KG1 (cell line): ENCODE results near the gene TRDMT1.
A peak's percentile ranks its signal among the peaks of the same experiment; 100 is the strongest.

Experiments
- DNase-seq: peaks from one replicate; lab custom pipeline; 2025; lab: John Stamatoyannopoulos, UW

Gene TRDMT1

GRCh38 chr10:17229967-17230682, 28.7 kb upstream of the TRDMT1 start:
- peak; percentile 79 for DNase-seq

DNA sequence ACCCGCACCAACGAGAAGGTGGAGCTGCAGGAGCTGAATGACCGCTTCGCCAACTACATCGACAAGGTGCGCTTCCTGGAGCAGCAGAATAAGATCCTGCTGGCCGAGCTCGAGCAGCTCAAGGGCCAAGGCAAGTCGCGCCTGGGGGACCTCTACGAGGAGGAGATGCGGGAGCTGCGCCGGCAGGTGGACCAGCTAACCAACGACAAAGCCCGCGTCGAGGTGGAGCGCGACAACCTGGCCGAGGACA, 28.2 kb upstream of the TRDMT1 start:
- no peak for DNase-seq

DNA sequence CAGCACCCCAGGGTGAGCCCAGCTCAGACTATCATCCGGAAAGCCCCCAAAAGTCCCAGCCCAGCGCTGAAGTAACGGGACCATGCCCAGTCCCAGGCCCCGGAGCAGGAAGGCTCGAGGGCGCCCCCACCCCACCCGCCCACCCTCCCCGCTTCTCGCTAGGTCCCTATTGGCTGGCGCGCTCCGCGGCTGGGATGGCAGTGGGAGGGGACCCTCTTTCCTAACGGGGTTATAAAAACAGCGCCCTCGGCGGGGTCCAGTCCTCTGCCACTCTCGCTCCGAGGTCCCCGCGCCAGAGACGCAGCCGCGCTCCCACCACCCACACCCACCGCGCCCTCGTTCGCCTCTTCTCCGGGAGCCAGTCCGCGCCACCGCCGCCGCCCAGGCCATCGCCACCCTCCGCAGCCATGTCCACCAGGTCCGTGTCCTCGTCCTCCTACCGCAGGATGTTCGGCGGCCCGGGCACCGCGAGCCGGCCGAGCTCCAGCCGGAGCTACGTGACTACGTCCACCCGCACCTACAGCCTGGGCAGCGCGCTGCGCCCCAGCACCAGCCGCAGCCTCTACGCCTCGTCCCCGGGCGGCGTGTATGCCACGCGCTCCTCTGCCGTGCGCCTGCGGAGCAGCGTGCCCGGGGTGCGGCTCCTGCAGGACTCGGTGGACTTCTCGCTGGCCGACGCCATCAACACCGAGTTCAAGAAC, 27.7 kb upstream of the TRDMT1 start:
- DNase-seq = no peak

GRCh38 chr10:17228091-17229015, 26.9 kb upstream of the TRDMT1 start, which contains the start of gene VIM:
TSS of gene VIM (plus strand) at chr10:17228241. CDS start at chr10:17229423, 1,182 bp downstream.
- DNase-seq = peak; percentile 73

- DNase-seq = peak; percentile 23
Measured at GRCh38 chr10:17227367-17228090, 26.1 kb upstream of the TRDMT1 start.

GRCh38 chr10:17226891-17227303, 25.4 kb upstream of the TRDMT1 start:
- DNase-seq = no peak

- DNase-seq = no peak
Measured at GRCh38 chr10:17225808-17226207, 24.3 kb upstream of the TRDMT1 start.

DNA sequence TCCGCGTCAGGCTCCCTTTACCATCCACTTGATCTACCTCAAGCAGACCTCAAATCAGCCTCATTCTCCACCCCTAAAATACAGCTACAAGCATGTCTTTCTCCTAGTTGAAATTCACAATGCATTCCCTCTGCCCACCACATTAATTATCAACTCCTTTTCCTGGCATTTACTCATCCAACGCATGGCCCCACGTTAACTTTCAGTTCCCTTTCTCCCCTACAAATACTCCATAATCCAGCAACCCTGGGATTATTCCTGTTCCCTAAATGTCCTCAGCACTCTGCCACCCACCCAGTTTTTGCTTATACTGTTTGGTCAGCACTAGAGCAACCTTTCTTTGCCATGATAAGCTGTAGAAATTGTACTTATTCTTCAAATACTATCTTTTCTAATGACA, 20.9 kb upstream of the TRDMT1 start:
- no peak for DNase-seq

- DNase-seq = no peak
Measured at GRCh38 chr10:17220652-17221100, 19.2 kb upstream of the TRDMT1 start.

GRCh38 chr10:17219024-17219423, 17.6 kb upstream of the TRDMT1 start:
- no peak for DNase-seq

DNA sequence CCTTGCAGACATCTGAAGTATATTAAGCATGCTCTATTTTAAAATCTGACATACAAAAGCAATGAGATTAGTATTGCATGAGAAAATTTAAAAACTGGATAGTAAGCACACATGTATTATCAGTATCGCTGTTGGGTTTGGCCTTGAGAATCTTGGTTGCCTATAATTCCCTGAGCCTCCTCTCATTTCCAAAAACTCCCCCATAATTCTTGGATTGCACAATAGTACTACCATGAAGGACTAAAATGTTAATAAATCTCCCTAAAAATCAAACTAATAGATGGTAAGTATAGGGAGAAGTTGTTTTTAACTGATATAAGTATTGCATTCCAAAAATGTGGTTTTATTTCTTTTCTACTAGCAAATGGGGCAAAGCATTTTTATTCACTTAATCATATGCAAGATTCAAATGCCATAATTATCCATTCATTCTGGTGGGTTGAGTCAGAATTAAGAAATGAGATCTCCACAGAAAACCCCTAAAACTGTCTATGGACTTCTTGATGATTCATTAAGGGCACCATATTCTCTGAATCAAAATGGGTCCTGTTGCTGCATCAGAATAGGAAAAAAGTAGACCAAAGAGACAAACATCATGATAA, 16.3 kb upstream of the TRDMT1 start:
- DNase-seq = no peak

DNA sequence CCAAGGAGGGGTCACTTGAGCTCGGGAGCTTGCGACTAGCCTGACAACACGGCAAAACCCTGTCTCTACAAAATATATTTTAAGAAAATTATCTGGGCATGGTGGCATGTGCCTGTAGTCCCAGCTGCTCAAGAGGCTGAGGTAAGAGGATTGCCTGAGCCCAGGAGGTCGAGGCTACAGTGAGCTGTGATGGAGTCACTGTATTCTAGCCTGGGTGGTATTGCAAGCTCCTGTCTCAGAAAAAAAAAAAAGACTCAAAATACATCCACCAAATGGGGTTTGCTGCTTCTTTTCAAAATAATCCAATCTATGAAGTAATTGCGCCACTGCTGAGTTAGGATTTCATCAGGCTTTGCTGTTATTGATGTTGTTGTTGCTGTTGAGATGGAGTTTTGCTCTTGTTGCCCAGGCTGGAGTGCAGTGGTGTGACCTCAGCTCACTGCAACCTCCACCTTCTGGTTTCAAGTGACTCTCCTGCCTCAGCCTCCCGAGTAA, 15.5 kb upstream of the TRDMT1 start:
- DNase-seq = no peak

GRCh38 chr10:17216217-17216900, 14.9 kb upstream of the TRDMT1 start:
- peak; percentile 66 for DNase-seq

DNA sequence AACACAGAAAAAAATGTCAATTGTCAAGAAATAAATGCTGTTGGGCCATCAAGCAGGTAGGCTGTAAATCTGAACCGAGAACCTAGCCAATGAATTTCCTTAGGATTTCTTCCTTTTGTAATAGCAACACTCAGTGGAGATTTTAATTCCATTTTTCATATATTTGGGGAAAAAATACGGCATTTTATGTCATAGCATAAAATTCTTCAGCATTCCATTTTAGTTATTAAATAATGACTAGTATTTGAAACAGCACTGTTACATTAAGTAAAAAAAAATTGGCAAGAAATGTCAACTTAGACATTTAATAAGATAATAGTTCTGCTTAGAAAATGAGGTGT, 14.3 kb upstream of the TRDMT1 start:
- no peak for DNase-seq

DNA sequence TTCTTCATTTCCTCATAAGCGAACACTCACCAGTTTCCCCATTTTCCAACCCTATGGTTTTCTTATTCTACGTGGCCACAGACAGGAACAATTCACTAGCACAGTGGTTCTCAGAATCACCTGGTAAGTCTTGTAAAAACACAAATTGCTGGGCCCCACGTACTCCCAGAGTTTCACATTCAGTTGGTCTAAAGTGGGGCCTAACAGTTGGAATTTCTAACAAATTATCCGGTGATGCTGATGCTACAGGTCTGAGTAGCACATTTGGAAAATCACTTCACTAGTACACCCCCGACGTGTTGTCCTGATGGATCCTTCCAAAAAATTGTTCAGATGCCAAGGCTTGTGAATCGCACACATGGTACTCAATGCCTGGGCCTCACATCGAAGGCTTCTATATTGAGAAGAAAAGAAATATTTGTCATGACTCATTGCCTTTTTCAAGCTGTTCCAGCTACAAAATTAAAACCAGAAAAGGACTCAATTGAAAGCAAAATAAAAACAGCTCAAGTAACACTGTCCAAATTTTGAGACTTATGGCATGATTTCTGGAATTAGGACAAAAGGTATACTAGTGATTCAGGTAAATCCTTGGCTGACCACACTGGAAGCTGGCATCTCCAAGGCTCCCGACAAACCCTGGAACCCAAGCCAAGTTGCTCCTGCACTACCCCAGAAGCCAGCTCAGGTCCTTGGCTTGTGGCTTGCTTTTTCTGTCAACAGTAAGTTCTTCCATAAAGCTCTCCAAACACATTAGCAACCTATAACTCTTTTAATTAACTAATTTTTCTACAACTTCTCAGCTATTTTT, 13.7 kb upstream of the TRDMT1 start:
- DNase-seq = peak; percentile 9

GRCh38 chr10:17214526-17214925, 13.1 kb upstream of the TRDMT1 start:
- no peak for DNase-seq

DNA sequence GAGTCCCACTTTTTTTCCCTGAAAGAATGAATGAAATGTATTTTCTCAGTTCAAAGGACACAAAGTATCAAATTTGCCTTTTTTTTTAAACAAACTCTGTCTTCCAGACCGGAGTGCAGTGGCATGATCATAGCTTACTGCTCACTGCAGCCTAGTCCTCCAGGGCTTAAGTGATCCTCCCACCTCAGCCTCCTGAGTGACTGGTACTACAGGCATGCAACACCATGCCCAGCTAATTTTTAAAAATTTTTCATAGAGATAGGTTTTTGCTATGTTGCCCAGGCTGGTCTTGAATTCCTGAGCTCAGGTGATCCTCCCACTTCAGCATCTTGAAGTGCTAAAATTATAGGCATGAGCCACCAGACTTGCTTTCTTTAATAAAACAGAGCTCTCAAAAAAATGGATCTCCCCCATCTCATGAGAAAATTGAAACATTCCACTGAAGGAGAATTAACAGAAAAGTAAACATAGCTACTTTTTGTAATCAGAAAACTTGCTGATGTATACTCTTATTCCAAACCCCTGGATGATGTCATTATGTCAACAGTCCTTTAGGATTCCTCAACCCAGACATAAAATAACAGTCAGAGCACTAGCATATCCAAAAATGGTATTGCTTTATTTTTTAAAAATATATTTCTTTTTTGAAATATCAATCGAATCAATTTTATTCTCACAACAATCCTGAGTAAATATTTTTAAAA, 12.3 kb upstream of the TRDMT1 start:
- no peak for DNase-seq

DNA sequence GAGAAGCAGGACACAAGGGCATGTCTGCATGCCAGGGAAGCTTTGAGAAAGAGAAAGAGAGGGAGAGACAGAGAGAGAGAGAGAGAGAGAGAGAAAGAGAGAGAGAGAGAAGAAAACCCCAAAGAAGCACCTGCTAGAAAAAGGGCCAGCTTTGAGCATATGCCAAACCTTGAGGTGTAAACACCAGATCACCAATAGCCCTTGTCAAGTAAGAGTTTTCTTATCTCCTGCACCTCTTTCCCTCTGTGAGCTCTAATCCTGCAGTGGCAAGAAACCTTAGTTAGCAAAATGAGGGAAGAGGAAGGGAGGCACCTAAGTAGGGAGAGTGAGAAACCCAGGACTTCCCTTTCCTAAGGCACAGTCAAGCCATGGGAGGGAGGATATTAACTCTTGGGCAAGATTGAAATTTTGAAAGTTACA, 11.3 kb upstream of the TRDMT1 start:
- no peak for DNase-seq

DNA sequence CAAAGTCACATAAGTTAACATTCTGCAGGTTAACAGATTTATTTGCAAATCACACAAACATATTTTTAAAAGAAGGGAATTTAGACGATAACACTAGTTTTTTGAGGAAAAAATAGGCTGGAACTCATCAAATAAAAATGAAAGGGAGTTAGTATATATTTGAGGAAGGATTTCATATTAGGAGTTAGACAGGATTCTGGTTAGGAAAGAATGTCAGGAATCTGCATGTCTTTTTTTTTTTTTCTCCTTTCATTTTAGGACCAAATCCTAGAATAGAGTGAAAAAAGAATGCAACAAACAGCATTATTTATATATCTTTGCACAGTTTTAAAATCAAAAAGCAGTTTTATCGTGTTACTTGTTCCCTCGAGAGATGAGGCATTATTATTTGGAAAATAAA, 8.9 kb upstream of the TRDMT1 start:
- DNase-seq = no peak
